GM19351 (cell line): ENCODE measurements around the gene STX11.
A peak's percentile ranks its signal among the peaks of the same experiment; 100 is the strongest.

Experiments used
- ATAC-seq: cut with Tn5 transposase; IDR thresholded peaks from one replicate; pipeline ENCODE4 v1.9.1; 2021; ENCODE audit warnings: mild to moderate bottlenecking, moderate library complexity; ENCODE audit not compliant: unreplicated experiment

STX11 gene

GRCh38 chr6:144211160-144211559 lies 60.8 kb downstream of the STX11 start:
- ATAC-seq, result no peak

GRCh38 chr6:144213315-144213714 lies 63.0 kb downstream of the STX11 start:
- ATAC-seq, result no peak

- ATAC-seq, result no peak
Observed at GRCh38 chr6:144214029-144214428, 63.7 kb downstream of the STX11 start.

GRCh38 chr6:144214622-144215401 lies 64.5 kb downstream of the STX11 start:
- no peak for ATAC-seq

- ATAC-seq, result no peak
Observed at GRCh38 chr6:144215402-144215931, 65.2 kb downstream of the STX11 start.

GRCh38 chr6:144215932-144216667 lies 65.8 kb downstream of the STX11 start:
- ATAC-seq, result peak; percentile 85

- ATAC-seq, result peak; percentile 44
Observed at GRCh38 chr6:144216668-144217218, 66.4 kb downstream of the STX11 start.

- no peak for ATAC-seq
Observed at GRCh38 chr6:144217264-144217663, 66.9 kb downstream of the STX11 start.

GRCh38 chr6:144217797-144218196 lies 67.5 kb downstream of the STX11 start:
- no peak for ATAC-seq

GRCh38 chr6:144219056-144219685 lies 68.9 kb downstream of the STX11 start:
- ATAC-seq, result no peak

GRCh38 chr6:144220031-144220790 lies 69.9 kb downstream of the STX11 start:
- ATAC-seq, result no peak

GRCh38 chr6:144223686-144224085 lies 73.4 kb downstream of the STX11 start:
- no peak for ATAC-seq

- ATAC-seq, result no peak
Observed at GRCh38 chr6:144231721-144232120, 81.4 kb downstream of the STX11 start.

- no peak for ATAC-seq
Observed at GRCh38 chr6:144232176-144232831, 82.0 kb downstream of the STX11 start.

- ATAC-seq, result no peak
Observed at GRCh38 chr6:144232832-144233230, 82.5 kb downstream of the STX11 start.

GRCh38 chr6:144234399-144234798 lies 84.1 kb downstream of the STX11 start:
- ATAC-seq, result no peak

- no peak for ATAC-seq
Observed at GRCh38 chr6:144234935-144235334, 84.6 kb downstream of the STX11 start.
